Activated T-helper 9 cell treated with anti-CD3 and anti-CD28 coated beads, Interleukin-2, amount 50 U/mL, for 16 hours (primary cell): ENCODE measurements around the gene BNC1.
"Not testable (repeated sequence)": the region's sequence is repeated elsewhere in the genome, so short reads cannot be mapped to it uniquely, and the experiment has no call there.

Experiments
- DNase-seq: peaks from one replicate; pipeline ENCODE4 v3.0.0-alpha.2; 2020; ENCODE audit warnings: low read depth

Gene BNC1

DNA sequence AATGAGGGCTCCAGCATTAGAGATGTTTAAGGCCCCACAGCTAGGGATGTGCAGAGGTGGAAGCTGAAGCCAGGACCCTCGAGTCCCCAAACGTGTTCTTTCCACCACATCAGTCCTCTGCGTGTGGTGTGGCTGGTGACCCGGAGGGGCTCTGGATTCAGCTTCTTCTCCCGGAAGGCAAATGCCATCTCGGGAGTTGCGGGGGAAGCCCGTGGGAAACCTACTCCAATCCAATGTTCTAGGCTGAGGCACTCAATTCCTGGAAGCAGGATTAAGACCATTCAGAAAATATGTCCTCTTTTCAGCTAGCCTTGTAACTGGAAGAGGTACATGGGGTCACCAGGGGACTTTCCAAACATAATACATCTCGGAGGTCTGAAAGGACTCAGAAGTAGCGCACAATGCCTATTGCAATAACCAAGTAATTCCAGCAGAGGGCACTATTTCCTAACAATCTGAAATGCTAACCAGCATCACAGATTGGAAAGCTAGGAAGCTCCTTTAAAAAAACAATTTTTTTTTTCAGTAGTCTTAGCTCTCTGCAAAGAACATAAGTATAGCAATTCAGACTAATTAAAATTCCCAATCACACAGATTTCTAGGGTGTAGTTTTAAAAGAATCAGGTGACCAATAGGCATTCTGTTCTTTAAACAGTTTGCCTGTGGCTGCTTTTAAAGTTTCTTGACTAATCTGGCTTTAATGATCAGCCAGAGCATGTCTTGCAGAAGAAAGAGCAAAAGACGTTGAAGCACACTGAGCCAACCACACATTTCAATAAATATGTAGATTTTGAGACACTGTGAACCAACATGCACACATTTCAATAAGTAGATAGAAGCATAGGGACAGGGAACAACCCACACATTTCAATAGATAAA is 36.1 kb downstream of the BNC1 start:
- DNase-seq = no peak

DNA sequence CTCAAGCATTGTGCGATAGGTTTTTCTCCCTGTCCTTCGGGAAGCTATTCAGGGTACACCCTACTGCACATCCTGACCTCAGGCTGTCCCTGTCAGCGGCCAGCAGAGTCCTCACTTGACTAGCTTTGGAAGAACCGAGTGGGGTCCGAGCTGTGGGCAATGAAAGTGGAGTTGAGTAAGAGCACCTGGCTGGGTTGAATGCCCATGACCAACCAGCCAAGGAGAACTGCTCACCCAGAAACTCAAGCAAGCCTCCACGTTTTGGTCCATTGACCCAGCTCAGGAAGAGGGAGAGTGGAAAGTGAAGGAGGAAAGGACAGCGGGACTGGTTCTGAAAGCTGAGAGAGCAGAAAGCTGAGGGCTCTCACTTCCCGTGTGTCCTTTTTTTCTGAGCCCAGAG is 40.8 kb downstream of the BNC1 start:
- no peak for DNase-seq

DNA sequence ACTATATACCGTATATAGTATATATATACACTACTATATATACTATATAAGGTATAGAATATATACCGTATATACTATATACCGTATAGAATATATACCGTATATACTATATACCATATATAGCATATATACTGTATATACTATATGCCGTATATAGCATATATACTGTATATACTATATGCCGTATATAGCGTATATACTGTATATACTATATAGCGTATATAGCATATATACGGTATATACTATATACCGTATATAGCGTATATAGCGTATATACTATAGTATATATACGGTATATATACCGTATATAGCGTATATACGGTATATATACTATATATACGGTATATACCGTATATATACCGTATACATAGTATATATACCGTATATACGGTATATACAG is 54.2 kb downstream of the BNC1 start:
- DNase-seq = no peak

DNA sequence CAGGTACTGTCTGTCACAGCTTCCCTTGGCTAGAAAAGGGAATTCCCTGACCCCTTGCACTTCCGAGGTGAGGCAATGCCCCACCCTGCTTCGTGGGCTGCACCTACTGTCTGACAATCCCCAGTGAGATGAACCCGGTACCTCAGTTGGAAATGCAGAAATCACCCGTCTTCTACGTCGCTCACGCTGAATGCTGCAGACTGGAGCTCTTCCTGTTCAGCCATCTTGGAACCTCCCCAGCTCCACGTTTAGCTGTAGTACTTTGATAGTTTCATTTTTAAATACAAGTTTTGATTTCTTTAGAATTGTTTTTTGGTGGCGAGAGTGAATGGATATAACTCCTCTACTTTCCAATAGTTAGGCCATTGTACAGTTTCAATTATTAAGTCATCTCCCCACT is 59.0 kb downstream of the BNC1 start:
- DNase-seq = no peak

DNA sequence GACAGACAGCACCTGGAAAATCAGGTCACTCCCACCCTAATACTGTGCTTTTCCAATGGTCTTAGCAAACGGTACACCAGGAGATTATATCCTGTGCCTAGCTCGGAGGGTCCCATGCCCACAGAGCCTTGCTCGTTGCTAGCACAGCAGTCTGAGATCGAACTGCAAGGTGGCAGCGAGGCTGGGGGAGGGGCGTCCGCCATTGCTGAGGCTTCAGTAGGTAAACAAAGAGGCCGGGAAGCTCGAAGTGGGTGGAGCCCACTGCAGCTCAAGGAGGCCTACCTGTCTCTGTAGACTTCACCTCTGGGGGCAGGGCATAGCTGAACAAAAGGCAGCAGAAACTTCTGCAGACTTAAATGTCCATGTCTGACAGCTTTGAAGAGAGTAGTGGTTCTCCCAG is 62.7 kb downstream of the BNC1 start:
- not testable (repeated sequence) for DNase-seq

DNA sequence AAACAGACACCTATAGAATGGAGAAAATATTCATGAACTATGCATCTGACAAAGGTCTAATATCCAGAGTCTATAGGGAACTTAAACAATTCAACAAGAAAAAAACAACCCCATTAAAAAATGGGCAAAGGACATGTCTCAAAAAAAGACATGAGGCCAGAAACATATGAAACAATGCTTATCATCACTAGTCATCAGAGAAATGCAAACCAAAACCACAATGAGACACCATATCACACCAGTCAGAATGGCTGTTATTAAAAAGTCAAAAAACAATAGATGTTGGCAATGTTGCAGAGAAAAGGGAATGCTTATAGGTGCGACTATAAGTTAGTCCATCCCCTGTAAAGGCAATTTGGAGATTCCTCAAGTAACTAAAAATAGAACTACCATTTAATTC is 65.4 kb downstream of the BNC1 start:
- no peak for DNase-seq

DNA sequence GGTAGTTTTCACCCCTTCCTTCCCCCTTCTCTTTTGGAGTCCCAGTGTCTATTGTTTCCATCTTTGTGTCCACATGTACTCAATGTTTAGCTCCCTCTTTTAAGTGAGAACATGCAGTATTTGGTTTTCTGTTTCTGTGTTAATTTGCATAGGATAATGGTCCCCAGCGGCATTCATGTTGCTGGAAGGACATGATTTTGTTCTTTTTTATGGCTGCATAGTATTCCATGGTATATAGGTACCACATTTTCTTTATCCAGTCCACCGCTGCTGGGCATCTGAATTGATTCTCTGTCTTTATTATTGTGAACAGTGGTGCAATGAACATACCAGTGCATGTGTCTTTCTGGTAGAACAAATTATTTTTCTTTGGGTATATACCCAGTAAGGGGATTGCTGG is 69.2 kb downstream of the BNC1 start:
- DNase-seq = no peak

DNA sequence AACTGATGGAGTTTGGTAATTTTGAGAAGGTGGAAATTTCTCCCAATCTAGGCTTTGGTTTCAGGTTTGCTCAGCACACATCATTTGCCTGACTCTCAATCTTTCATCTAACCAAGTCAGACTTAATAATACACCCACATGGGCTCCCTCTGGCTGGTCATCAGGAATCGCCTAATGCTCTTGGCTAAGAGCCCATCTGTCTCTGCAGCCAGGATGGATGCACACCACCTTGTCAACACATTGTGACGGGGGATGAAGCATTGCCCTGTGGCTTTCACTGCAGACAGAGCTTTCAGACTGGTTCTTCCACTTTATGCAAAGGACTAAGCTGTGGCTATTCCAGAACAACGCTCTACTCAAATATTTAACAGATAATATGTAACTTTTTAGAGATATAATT is 73.8 kb downstream of the BNC1 start:
- no peak for DNase-seq

DNA sequence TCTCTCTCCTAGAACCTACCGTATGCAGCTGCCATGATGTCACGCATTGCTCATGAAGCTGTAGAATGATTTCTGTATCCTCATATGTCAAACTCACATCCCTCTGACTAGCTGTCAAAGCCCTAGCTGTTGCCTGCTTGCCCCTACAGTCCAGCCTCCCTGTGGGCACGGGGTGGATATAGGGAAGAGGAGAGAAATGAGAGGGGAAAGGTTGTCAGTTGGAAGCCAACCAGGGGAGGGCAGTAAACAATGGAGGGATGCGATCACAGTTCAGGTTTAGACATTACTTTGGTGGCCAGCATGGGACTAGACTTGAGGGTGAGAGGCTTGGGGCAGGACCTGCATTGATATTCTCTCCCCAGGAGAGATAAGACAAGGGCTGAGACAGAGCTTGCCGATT is 75.1 kb downstream of the BNC1 start:
- DNase-seq = no peak

DNA sequence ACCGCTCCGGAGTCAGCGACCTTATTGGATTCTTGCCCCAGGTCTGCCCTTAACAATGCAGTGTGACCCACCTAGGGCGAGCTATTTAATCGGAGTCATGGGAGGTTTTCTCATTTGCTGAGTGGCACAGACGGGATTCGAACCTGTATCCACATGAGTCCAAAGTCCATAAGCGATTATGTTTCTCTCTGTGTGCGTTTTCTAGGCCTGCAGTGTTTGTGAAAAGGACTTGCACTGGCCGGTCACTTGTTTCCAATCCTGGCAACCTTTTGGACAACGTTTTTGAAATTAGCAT is 76.2 kb downstream of the BNC1 start:
- no peak for DNase-seq

DNA sequence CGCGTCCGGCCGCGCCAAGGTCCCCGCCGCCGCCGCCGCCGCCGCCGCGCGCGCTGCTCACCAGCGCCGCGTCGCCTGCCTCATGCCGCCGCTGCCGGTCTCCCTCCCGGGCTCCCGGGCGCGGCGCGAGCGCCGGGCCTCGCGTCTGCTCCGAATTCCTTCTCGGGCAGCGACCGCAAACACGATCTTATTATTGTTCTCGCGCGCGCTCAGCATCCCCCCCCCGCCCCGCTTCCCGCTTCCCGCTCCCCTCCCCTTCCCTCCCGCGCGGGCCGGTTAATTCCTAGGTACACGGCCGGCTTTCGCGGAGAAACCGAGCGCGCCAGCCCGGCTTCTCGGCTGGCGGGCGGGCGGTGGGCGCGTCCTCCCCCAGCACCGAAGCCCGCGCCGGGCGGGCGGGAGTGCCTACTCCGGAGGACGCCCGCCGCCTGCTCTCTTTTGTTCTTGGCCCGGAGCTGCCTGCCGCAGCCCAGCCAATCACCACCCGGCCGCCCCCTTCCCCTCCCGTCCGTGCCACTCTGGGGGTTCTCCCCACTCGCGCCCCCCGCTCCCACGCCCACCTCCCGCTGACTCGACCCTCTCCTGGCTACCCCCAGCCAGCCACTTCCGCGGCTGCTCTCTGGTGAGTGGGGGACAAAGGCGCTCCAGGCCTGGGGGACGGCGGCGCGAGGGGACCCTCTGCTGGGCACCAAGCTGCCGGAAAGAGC is 76.7 kb downstream of the BNC1 start, which contains the start of gene HDGFL3:
Gene HDGFL3 (minus strand): TSS at position 164 of the 707 bp plus-strand sequence. CDS start 409 bp downstream, outside the sequence.
- DNase-seq = no peak

DNA sequence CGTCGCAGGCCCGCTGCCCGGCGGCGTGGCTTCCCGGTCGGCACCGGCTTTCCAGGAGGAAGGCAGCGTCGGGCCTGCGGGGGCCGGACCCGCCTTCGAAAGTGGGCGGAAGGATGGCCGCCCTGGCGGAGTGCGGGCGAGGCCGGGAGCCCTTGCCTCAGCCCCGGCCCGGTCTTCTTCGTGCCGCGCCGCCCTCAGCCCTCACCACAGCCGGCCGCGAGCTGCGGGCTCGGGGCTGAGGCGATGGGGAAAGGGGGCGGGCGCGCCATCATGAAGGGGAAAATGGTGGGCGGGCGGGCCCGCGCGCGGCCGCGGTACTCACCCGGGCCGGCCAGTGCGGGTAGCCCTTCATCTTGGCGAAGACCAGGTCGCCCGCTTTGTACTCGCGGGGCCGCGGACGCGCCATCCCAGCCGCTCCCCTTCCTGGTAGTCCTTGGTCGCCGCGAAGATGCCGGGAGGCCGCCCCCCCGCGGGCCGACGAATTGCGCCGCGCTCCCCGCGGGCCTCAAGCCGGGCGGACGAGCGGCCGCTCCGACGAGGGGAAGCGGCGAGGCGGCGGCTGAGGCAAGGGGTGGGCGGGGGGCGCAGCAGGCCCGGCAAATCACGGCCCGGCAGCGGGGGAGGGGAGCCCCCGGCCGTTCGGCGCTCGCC is 77.3 kb downstream of the BNC1 start:
- no peak for DNase-seq

DNA sequence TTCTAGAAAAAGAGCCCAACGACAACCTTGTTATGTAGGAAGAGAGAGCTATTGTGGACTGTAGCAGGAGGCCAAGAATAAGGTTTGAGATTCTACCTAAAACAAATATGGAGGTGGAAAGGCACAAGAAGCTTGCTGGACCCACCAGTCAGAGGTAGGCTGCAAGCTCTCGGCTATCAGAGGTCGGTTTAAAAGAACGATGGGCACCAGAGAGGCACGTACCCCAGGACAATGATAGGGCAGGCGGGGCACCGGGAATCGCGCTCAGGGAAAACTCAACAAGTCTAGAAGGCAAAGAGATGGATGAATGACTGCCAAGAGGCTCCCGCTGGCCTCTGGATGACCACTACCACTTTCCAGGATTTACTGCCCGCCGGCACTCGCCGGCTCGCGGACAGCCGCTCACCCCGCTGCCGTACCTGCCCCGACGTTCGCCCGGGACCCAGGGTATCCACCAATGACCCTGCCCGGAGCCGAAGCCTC is 77.9 kb downstream of the BNC1 start:
- no peak for DNase-seq
